SU-DHL-6 (cell line): ENCODE data around the gene RAD9A.

ENCODE experiments used
- H2AFZ ChIP-seq: fragments of 200-600 bp; sonication (generic); 2 replicates; pipeline ENCODE4 v1.6.1; 2014; ENCODE audit warnings: low read depth, mild to moderate bottlenecking, moderate library complexity, mixed read lengths, antibody characterized with exemption, low read length; ENCODE audit not compliant: severe bottlenecking
- H3F3A ChIP-seq: fragments of 200-600 bp; shearing (Covaris generic); 2 replicates; pipeline ENCODE4 v1.6.0; 2016; ENCODE audit warnings: antibody characterized with exemption, mild to moderate bottlenecking; ENCODE audit not compliant: insufficient read depth
- H3K27ac ChIP-seq: fragments of 200-600 bp; sonication (generic); 2 replicates; pipeline ENCODE4 v1.5.1; 2016; ENCODE audit warnings: low read depth, mild to moderate bottlenecking, low read length, moderate library complexity, mixed read lengths
- H3K27me3 ChIP-seq: fragments of 200-600 bp; sonication (generic), shearing (Covaris generic); 2 replicates; pipeline ENCODE4 v1.6.0; 2014; ENCODE audit warnings: mild to moderate bottlenecking, low read length
- H3K36me3 ChIP-seq: fragments of 200-600 bp; sonication (generic); 2 replicates; pipeline ENCODE4 v1.6.1; 2014; ENCODE audit warnings: mild to moderate bottlenecking, low read length, mixed read lengths
- H3K4me2 ChIP-seq: fragments of 300-600, 200-600 bp; shearing (Covaris generic), sonication (generic); 2 replicates; pipeline ENCODE4 v1.6.0; 2014; ENCODE audit warnings: low read length, low read depth, mild to moderate bottlenecking; ENCODE audit not compliant: poor library complexity, severe bottlenecking
- H3K4me3 ChIP-seq: fragments of 200-600 bp; sonication (generic); 2 replicates; pipeline ENCODE4 v1.5.1; 2014; ENCODE audit warnings: antibody characterized with exemption, low read length, mild to moderate bottlenecking, mixed read lengths; ENCODE audit not compliant: insufficient read depth, poor library complexity, severe bottlenecking
- H3K79me2 ChIP-seq: fragments of 200-600 bp; sonication (generic); 2 replicates; pipeline ENCODE4 v1.6.1; 2014; ENCODE audit warnings: mild to moderate bottlenecking, low read length, moderate library complexity; ENCODE audit not compliant: insufficient read depth
- H3K9ac ChIP-seq: fragments of 200-600 bp; sonication (generic); 2 replicates; pipeline ENCODE4 v1.7.0; 2014; ENCODE audit warnings: mild to moderate bottlenecking, low read length
- H3K9me2 ChIP-seq: fragments of 200-600 bp; sonication (generic); replicated peaks from 2 replicates; pipeline ENCODE4 v1.6.1; 2014; ENCODE audit warnings: low read length; ENCODE audit not compliant: insufficient read depth
- H3K9me3 ChIP-seq: fragments of 200-600 bp; sonication (generic); 2 replicates; pipeline ENCODE4 v1.6.1; 2014; ENCODE audit warnings: low read length, mixed read lengths; ENCODE audit not compliant: insufficient read depth
- H4K20me1 ChIP-seq: fragments of 200-600 bp; sonication (generic); 2 replicates; pipeline ENCODE4 v1.6.1; 2014; ENCODE audit warnings: low read depth, mild to moderate bottlenecking, antibody characterized with exemption, low read length, moderate library complexity, mixed read lengths
- CTCF ChIP-seq: fragments of 200-600 bp; sonication (generic); IDR thresholded peaks from one replicate; pipeline ENCODE4 v1.5.1; 2017; ENCODE audit warnings: antibody characterized with exemption, mild to moderate bottlenecking, low read length, moderate library complexity; ENCODE audit not compliant: insufficient read depth, poor library complexity, severe bottlenecking
- EZH2phosphoT487 ChIP-seq: fragments of 200-600 bp; sonication (generic), shearing (Covaris generic); conservative IDR thresholded peaks from 2 replicates; pipeline ENCODE4 v1.6.1; 2018; ENCODE audit warnings: mild to moderate bottlenecking, antibody characterized with exemption, low read length, moderate library complexity, mixed read lengths

RAD9A gene

GRCh38 chr11:67366961-67367760 lies 24.6 kb upstream of the RAD9A start:
- H3K79me2 ChIP-seq: no peaks in the 10 kb centered on the region
- H3K4me2 ChIP-seq: no peak overlapping the region
- H3K27me3 ChIP-seq: no peaks in the 10 kb centered on the region
- H3K36me3 ChIP-seq: no peaks in the 10 kb centered on the region
- no peaks in the 10 kb centered on the region for H3K9me3 ChIP-seq
- H4K20me1 ChIP-seq: no peaks in the 10 kb centered on the region
- H2AFZ ChIP-seq: no peak overlapping the region
- no peak for TF ChIP-seq CTCF
- no peak for TF ChIP-seq EZH2phosphoT487
- H3K9me2 ChIP-seq: no peaks in the 10 kb centered on the region
- H3K4me3 ChIP-seq: no peak overlapping the region
- H3F3A ChIP-seq: no peaks in the 10 kb centered on the region
- H3K9ac ChIP-seq: no peak overlapping the region
- H3K27ac ChIP-seq: no peak overlapping the region

- H3K27me3 ChIP-seq: no peaks in the 10 kb centered on the region
- H4K20me1 ChIP-seq: no peaks in the 10 kb centered on the region
- no peaks in the 10 kb centered on the region for H3K9me3 ChIP-seq
- H3K36me3 ChIP-seq: no peaks in the 10 kb centered on the region
- H2AFZ ChIP-seq: no peak overlapping the region
- H3K79me2 ChIP-seq: no peaks in the 10 kb centered on the region
- H3K27ac ChIP-seq: no peak overlapping the region
- no peak overlapping the region for H3K4me2 ChIP-seq
- no peak overlapping the region for H3K9ac ChIP-seq
- no peaks in the 10 kb centered on the region for H3F3A ChIP-seq
- H3K4me3 ChIP-seq: no peak overlapping the region
- TF ChIP-seq CTCF (no peak), EZH2phosphoT487 (no peak)
- no peaks in the 10 kb centered on the region for H3K9me2 ChIP-seq
These were observed 24.0 kb upstream of the RAD9A start for GRCh38 chr11:67367761-67368227.

GRCh38 chr11:67368621-67369020 lies 23.2 kb upstream of the RAD9A start:
- Histone ChIP-seq H3K9me3 (no peaks in the 10 kb centered on the region), H3K4me2 (no peak overlapping the region), H3K4me3 (no peak overlapping the region), H3K36me3 (no peaks in the 10 kb centered on the region), H2AFZ (no peak overlapping the region), H3K9me2 (no peaks in the 10 kb centered on the region), H3K9ac (no peak overlapping the region), H3K27ac (no peak overlapping the region), H3K27me3 (no peaks in the 10 kb centered on the region), H4K20me1 (no peaks in the 10 kb centered on the region), H3F3A (no peaks in the 10 kb centered on the region), H3K79me2 (no peaks in the 10 kb centered on the region)
- TF ChIP-seq EZH2phosphoT487 (no peak), CTCF (no peak)
